NCI-H2081 (cell line): Measurements from ENCODE around the gene ALG14.

Experiments used
- DNase-seq, 2 experiments: peaks; one replicate each; lab custom pipeline; 2025; lab: John Stamatoyannopoulos, UW

The ALG14 gene

DNA sequence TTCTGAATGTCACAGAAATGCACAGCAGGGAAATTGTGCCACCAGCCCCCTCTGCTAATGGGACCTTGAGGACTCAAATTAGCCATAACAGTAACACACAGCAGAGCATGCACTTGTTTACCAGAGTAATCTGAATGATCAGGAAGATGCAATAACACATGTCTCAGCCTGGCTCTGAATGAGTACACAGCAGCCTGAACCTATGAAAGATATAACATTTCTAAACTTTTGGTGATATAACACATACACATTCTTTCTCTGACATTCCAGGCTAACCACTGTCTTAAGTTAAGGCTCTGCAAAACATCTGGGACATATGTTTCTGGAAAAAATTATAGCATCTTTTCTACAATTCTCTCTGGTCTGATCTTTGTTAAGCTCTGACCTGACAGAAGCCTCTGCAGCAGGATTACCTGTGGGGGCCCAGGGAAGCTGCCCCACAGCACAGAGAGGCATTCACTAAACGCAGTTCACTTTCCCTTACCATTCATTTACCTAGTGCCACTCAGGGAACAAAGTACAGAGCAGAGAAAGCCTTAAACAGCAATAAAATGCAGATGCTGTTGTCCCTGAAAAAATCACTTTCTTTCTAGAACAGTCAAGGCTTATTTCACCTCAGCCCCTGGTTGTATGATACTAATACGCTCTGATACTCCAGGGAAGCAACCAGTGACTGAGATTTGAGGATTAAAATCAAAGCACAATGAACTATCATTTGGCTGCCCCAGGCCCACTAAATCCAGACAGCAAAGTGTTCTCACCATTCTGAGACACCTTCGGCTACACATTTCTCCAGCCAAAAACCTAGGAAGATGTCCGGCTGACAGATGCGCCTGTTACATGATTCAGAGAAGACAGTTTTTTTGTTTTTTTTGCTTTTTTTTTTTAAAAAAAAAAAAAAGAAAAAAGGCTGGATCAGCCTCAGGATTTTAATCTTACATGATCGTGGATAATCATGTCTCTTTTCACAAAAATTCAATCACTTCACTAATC is 91.9 kb downstream of the ALG14 start:
- no peak for DNase-seq

DNA sequence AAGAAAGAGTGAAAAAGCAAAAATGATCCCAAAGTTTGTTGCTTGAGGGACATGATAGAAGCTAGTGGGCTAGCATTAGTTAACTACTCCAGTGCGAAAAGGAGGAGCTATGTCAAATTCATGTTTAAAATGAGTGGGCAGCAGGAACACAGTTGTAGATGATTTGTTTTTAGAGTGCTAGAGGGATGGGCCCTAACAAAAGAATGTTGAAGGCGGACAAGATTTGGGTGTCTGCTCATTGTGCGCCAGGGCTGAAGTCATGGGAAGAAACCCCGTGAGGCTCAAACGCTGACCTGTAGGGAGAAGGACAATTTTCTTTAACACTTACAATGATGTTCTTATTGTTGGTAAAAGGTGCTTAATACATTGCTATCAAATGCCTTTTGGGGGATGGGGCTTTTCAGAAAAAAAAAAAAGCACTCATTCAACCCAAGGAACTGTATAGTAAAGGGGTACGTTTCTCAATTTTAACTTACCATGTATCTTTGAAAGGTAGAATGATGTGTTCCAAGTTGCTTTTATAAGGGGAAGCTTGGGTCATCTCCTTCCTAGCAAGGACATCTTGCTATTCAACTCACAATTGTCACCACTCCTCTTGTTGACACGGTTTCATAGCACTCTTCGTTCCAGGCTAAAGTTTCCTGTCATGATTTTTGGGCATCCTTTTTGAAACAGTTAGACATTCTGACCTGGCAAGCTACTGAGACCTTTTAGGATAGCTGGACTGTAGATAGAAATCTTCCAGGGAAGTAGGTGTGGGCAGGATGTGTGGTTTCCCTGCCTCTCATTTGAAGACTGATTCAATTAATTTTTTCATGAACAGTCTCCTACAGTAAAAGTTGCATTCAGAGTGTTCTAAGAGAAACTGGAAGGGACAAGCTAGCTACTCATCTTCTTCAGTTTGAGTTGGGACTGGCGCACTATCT is 92.8 kb downstream of the ALG14 start:
- no peak for DNase-seq

DNA sequence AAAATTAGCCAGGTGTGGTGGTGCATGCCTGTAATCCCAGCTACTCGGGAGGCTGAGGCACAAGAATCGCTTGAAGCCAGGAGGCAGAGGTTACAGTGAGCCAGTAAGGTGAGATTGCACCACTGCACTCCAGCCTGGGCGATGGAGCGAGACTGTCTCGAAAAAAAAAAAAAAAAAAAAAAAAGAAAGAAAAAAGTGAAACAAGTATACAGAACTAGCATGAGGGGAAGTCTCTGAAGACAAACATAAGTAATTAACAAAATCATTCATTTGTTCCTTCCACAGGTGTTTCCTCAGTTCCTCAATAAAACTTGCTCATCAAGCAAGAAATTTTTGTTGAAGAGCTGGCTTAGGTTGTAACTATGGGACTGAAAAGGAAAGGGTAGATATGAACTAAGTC is 93.6 kb downstream of the ALG14 start:
- DNase-seq = no peak

DNA sequence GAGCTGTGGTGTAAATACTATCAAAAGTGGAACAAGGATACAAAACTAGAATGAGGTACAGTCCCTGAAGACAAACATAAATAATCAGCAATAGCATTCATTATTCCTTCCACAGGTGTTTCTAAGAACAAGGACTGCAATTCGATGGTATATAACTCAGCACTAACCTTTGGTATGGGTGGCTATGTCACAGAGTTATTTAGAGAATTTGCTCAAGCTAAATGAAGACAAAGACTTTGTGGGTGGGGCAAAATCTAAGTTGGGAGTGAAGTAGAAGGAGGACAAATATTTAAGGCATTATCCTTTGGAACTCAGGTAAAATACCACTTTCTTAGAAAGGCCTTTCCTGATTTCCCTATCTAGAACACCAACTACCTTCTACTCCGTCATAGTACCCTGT is 94.3 kb downstream of the ALG14 start:
- DNase-seq = no peak

DNA sequence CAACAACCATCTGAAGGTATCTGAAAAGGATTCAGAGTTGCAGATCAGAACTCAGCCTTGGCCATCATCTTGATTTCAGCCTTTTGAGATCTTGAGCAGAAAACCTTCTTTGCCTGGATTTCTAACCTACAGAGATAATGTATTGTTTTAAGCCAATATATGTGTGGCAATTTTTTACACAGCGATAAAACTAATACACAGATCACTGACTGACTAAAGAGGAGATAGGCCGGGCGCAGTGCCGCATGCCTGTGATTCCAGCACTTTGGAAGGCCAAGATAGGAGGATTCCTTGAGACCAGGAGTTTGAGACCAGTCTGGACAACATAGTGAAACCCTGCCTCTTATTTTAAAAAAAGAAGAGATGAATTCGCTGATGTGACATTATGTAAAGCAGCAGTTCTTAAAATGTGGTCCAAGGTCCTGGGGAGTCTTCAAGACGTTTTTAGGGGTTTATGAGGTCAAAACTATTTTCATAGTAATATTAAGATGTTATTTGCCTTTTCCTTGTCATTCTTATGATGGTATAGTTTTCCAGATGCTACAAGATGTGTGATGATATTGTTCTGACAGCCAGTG is 95.7 kb downstream of the ALG14 start:
- no peak for DNase-seq

DNA sequence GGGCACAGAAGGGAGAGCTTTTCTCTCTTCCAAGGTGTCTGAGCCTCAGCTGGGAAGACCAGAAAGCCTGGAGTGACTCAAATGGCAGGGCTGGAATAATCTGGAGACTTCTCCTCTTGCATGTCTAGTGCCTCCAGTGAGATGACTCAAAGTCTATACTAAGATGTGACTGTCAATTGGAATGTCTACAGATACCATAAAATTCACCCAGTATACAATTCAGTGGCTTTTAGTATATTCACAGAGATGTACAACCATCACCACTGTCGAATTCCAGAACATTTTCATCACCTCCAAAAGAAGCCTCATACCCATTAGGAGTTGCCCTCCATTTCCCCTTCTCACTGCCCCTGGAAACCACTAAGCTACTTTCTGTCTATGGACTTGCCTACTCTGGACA is 97.9 kb downstream of the ALG14 start:
- no peak for DNase-seq

DNA sequence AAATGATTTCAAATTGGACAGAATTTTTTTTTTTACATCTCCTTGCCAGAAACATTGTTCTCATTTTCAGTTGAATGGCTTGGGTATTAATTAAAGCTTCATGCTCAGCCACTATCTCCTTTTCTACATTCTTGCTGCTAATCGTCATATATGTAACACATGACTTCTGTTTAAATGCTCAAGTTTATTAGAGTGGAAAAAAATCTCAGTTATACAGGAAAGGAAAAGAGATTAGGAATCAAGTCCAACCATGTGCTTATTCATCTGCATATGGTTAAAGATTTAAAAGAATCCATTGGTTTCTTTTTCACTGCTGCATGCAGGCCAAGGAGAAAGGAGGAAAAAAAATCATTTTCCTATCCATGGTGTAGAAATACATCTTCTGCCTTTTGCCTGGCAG is 98.5 kb downstream of the ALG14 start:
- no peak for DNase-seq

DNA sequence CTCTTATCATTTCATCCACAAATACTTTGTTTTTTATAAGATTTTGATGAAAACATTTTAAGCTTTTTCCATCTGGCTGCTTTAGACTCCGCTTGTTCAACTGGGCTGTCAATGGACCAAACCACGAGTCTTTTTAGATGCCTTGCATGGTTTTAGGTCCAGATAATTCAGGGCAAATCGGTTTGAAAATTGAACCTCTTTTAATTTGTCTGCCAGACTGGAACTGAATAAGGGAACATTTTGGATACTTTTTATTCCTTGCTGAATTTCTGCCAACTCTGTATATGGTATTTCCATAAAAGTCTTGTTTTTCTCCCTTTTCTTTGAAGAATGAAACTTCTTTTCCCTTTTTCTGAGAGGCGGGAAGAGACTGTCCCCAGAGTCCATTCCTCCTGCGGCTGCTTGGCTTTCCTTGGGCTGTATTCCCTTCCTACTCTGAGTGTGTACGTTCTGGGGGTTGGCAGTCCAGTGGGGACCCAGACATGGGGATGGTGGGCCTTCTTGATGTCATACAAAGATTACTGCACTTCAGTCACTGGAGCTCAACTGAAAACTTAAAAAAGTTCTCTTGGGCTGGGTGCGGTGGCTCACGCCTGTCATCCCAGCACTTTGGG is 99.3 kb downstream of the ALG14 start:
- no peak for DNase-seq

DNA sequence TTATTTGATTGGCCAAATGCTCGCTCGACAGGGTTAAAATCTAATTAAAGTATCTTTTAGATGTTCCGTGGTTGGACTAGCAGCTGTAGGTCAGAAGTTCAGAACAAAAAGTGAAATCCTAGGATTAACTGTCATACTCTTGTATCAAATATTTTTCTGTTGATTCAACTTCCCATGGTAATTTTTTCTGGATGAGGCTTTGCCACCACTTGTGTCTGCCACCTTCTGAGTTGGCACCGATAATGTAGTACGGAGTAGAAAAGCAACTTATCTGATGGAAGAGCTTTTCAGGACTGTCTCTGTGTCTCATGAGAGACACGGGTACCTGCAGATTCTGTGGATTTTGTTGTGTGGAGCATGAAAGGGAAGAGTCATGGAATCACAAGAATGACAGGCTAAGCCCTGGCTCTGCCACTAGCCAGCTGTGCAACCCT is 101.2 kb downstream of the ALG14 start:
- no peak for DNase-seq

DNA sequence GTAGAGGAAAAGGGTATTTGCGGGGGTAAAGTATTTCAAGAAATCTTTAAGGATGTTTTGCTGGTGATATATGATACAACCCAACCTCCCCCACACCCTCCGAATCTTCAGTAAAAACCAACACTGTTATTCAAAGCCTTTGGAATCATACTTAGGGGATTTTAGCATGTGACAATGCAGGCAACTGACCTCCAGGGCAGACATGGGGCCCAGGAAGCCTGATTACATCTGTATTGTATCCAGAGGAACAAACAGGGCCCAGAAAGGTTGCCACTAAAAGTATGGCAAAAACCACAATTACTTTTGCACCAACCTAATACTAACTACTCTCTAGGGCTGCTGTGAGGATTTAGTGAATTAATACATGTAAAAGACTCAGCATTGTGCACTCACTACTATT is 102.0 kb downstream of the ALG14 start:
- DNase-seq = no peak

DNA sequence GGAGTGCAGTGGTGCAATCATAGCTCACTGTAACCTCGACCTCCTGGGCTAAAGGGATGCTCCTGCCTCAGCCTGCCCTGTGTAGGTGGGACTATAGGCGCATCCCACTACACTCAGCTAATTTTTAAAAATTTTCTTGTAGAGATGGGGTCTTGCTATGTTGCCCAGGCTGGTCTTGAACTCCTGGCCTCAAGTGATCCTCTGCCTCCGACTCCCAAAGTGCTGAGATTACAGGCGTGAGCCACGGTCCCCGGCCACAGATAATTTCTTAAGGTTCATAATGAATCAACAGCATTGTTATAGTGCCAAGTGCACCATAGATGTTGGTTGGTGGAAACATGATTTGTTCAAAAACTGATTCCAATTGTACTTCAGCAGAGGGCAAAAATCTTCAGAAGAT is 103.6 kb downstream of the ALG14 start:
- no peak for DNase-seq

DNA sequence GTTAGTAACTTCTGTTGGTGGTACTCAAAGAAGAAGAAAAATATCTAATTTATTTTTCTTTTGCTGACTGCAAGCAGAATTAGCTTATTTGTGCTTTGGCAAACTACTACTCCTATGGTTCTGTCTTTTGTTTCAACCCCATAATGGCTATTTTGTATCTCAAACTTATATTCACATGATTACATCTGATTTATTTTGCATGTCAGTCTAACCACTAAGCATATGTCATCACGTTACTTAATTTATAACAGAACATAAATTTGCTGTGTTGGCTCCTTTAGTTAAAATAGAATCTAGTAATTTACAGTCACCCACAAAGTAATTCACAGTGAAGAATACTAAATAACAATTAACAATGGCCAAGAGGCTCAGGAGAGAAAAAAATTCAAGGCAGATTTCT is 106.7 kb downstream of the ALG14 start:
- no peak for DNase-seq

DNA sequence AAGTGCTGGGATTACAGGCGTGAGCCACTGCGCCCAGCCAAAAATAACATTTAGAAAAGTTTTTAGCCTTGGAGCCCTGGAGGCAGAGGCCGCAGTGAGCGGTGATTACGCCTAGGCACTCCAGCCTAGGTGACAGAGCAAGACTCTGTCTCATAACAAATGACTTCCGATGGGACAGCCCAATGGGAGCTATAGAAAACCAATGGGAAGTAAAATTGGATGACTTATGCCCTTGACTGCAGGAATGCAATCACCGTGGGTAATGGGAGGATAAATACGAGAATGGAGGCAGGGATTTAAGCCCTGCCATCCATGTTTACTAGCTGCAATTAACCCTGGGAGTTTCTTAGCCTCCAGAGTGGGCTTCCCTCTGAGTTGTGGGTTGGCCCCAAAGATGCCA is 108.9 kb downstream of the ALG14 start:
- no peak for DNase-seq

DNA sequence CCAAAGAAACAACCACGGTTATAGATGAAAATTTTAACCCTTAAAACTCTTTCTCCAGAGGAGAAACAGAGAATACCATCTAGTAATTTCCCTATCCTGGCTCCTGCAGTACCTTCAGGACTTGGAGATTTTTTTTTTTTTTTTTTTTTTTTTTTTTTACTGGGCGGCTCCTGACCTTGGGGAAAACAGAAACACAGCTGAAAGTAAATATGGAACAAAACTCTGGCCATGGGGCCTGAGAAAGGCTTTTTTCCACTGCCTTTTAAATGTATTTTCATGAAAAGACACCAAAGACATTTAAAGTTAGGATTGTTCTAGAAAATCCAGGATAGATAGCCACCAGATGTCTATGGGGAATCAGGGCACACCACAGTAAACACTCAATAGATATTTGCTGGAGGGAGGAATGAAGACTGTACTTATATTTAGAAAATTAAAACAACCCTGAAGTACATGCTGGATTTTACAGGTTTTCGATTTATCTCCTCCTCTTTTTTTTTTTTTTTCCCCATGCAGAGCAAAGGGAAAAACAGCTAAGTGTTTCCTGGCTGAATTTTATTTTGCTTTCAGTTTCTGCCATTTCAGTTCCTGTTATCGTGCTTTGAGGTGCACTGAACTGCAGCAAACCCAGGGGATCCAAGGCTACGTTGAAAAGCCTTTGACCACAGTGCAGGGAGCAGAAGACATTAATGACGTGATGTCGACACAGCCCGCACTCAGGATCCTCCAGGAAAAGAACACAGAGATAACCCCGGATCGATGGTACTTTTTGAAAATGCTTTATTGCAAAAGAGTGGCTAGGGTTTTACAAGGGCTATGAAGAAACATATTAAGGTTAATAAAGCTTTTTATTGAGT is 110.1 kb downstream of the ALG14 start:
- no peak for DNase-seq

DNA sequence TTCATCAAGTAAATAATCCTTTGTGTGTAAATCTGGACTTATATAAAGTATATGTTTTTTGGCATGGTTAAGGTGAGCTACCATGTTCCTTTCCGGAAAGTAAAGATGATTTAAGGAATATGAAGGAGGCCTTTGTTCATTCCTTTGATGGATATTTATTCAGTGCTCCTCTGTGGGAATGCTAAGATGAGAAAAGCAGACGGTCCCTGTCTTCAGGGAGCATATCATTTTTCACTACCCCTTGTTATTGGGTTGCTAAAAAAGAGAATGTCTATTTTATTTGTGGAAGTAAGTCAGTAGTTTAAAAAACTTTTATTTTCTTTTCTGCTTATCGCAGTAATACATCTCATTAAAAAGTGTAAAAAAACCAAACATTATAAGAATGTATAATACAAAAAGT is 110.8 kb downstream of the ALG14 start:
- no peak for DNase-seq

DNA sequence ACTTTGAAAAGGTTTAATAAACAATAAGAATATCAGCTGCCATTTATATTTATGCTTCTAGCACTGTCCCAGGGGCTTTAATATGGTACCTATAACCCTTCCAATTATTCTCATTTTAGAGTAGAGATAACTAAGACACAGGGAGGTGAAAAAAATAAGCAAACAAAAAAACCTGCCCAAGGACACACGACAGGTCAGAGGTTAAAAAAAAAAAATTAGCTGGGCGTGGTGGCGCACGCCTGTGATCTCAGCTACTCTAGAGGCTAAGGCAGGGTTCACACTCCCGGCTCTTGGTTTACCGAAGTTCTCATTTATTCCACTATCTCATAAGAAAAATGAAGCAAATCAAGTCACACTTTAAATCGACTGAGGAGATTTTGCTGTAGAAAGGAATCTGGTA is 111.2 kb downstream of the ALG14 start:
- DNase-seq = no peak

DNA sequence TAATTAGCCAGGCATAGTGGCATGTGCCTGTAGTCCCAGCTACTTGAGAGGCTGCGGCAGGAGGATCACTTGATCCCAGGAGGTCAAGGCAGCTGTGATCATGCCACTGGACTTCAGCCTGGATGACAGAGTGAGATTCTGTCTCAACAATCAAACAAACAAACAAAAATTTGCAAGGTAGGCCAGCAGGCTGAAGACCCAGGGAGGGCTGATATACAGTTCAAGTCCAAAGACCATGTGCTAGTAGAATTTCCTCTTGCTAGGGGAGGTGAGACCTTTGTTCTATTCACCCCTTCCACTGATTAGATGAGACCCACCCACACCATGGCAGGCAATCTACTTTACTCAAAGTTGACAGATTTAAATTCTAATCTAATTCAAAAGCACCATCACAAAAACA is 114.7 kb downstream of the ALG14 start:
- no peak for DNase-seq

DNA sequence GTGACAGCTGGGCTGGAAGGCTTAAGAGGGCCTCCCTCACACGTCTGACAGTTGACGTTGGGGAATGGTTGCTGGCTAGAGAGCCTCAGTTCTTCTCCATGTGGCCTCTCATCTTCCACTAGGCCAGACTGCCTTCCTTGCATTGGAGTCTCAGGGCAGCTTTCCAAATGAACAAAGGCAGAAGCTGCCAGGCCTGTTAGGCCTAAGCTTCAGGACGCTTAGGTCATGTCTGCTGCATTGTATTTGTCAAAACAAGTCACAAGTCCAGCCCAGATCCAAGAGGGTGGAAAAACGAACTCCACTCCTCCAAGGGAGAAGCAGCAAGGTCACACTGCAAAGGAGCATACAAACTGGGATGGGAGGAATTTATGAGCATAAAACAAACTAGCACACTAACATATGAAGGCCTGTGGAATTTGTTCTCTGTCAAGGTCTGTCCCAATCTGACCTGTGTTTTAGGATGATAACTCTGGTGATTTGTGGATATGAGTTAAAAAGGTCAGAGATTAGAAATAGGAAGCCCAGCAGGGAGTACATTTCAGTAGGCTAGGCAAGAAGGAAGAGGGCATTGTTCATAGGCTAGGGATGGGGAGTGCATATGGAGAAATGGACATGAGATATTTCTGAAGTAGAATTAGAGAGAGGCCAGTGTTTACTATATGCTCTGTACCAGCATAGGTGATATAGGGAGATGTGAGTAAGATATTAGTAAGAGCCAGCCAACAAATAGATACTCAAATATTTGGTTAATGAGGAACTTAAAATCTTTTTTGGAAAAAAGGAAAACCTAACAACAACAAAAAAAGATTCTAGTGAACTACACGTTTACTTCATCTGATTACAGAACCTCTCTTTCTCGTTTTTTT is 116.8 kb downstream of the ALG14 start:
- DNase-seq = no peak

DNA sequence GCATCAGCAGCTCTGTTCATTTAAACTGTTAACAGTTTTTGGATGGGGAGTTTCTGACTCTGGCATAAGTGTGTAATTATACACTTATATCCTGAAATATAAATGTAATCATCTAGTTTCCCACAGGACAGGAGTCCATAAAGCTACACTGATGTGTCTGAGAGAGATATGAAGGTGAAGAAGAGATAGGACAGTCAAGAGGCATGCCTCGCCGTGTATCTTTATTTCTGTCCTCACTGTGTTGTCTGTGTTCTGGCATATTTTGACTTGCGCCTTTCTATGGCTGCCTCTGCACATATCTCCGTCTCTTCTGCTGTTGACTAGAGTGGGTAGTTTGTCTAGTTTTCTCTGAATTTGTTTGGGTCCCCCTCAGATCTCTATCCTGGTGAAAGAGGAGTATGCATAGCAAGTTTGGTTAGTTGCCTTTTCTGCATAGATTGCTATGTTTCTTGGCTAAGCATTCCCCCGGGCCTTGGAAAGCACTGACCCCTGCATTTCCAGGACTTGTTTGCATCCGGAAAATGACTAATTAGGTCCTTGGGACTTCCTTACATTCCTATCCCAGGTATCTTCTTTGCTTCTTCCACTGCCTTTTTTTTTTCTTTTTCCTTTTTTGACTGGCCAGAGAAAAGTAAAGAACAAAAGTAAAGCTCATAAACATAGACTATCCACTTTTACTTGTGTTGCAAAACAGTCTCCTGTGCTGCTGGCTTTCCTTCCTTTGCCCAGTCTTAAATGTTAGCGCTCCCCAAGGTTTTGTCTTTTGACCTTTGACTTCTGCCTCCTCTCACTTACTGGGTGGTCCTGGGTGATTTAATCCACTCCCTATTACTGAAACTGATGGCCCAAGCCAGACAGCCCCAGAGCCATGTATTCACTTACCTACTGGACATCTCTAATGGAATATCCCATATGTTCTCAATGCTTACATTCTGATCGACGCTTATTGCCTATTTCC is 118.2 kb downstream of the ALG14 start:
- no peak for DNase-seq
